HG03354 (cell line): Measurements from ENCODE around the gene SCAMP4.
"Not testable (repeated sequence)": the region's sequence is repeated elsewhere in the genome, so short reads cannot be mapped to it uniquely, and the experiment has no call there.

Experiments used
- ATAC-seq: cut with Tn5 transposase; IDR thresholded peaks from one replicate; pipeline ENCODE4 v1.9.1; 2021; ENCODE audit warnings: mild to moderate bottlenecking; ENCODE audit not compliant: unreplicated experiment, poor library complexity, severe bottlenecking

The SCAMP4 gene

DNA sequence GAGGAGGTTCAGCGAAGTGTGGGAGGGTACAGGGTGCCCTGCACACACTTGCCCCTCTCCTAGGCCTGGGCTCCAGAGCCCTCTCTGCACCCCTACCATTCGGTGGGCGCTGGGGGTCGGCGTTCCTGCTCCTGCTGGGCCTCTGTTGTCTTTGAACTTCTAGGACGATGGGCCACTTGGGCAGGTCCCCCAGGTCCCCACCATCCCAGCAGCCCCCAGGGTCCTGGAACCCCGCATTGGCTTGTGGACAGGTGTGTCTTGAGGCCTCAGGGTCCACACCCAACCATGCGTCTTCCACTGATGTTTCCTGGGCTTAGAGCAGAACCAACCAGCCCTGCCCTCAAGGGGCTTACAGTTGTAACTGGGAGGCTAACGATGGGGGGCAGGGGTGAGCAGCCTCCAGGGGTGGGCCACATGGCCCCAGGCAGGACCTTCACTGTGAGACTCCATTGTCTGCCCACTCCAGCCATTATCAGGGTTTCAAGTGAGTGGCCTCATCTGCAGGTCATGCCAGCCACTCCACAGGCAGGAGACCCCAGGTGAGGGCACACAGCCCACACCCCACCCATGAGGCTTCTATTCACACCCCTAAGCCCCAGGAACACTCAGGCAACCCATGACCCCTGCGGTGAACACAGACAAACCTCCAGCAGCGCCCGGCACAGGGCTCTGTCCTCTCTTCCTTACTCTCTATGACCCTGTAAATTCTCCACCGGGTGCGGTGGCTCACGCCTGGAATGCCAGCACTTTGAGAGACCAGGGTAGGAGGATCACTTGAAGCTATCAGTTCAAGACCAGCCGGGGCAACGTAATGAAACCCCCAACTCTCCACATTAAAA, 39.8 kb upstream of the SCAMP4 start:
- no peak for ATAC-seq

DNA sequence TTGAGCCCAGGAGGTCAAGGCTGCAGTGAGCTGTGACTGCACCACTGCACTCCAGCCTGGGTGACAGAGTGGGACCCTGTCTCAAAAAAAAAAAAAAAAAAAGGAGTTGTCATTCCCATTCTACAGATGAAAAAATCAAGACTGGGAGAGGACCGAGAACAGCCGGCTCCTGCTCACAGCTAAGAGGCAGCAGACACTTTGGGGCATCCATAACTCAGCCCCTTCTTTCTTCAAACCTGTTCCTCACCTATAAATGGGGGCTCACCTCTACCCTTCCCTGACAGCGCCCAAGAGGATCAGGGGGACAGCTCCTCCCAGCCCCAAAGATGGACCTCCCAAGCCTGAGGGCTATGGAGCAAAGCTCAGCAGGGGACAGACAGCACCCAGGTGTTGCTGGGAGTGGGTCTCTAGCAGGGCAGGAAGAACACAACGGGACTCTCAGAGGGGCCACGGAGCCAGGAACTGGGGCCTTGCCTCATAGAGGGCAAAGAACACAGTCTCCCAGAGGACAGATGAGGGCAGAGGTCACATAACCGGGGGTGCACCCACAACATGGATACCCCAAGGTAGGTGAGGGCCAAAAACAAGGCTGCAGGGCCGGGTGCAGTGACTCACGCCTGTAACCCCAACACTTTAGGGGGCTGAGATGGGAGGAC, 38.4 kb upstream of the SCAMP4 start:
- ATAC-seq = no peak

DNA sequence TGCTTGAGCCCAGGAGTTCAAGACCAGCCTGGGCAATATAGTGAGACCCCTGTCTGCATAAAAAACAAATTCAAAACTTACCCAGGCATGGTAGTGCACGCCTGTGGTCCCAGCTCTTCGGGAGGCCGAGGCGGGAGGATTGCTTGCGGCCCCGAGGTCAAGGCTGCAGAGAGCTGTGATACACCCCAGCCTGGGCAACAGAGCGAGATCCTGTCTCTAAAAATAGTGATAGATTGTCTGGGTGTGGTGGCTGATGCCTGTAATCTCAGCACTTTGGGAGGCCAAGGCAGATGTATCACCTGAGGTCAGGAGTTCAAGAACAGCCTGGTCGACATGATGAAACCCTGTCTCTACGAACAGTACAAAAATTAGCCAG, 37.9 kb upstream of the SCAMP4 start:
- ATAC-seq = no peak

DNA sequence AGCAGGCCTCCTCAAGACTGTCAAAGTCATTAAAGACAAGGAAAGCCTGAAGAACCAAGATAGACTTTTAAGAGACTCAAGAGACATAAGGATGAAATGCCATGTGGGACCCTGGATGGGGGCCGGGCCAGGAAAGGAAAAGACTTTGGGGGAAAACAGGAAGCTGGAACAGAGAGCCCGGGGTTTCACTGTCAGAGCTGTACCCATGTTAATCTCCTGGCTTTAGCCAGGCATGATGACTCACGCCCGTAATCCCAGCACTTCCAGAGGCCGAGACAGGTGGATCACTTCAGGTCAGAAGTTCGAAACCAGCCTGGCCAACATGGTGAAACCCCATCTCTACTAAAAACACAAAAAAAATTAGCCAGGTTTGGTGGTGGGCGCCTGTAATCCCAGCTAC, 36.2 kb upstream of the SCAMP4 start:
- no peak for ATAC-seq

DNA sequence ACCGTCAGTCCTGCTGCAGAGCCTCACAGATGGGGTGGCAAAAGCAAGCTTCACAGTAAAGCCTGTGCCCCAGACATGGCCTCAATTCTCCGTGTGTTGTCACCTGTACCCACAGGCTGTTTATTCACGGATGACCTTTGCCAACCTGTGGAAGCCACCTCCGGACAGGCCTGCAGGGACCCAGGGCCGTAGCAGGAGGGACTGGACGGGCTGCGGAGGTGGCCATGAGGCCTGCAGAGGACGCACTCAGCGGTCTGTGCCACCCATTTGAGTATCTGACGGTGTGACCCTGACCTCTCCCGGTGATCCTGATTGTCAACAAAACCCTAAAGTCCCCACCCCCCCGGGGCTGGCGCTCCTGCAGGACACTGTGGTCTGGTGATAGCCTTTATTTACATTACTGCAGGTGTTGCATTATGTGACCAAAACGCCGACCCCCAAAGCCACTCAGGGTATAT, 34.0 kb upstream of the SCAMP4 start:
- ATAC-seq = no peak

DNA sequence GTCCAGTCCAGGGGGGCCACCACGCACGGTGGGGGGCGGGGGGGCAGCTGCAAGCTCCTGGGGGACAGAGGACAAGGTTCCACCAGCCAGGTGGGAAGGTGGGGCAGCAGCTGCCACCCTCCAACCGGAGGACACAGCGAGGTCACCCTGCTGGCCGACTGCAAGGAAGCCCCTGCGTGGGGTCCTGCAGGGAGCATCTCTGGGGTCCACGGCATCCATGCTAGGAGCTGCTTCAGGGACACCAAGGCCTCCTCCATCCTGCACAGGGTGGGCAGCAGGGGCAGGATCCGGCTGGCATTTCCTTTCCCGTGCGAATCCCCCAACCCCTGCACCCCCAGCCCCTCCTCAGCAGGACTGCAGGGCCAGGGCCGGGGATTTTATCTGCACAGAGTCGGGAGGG, 33.6 kb upstream of the SCAMP4 start:
- ATAC-seq = no peak

DNA sequence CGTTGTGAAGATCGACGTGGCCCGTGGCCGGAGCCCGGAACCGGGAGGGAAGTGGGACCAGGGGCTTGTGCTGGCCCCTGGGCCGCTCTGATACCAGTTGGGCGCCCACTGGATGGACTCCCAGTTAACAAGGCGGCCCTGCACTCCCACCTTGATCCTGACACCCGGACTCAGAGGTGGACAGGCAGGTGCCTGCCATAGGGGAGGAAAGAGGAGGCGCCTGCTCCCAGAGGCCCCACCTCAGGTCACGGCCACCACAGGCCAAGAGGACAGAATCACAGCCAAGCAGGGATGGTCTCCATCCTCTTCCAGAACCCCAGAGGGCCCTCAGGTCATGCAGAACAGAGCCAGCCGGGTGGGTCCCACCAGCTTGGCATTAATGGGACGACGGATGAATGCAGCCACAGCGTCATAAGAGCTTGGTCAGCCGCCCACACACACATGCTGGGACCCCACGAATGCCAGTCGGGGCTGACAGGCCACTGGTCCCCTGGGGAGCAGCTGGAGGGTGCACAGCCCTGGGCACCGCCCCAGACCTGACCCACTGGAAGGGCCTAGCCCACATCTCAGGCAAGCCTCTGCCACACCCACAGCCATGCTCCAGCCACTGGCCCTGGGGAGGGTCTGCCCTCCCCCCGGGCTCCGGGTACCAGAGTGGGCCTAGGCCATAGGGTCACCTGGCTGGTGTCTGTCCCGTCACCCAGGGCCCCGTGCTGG, 32.2 kb upstream of the SCAMP4 start:
- ATAC-seq = no peak

DNA sequence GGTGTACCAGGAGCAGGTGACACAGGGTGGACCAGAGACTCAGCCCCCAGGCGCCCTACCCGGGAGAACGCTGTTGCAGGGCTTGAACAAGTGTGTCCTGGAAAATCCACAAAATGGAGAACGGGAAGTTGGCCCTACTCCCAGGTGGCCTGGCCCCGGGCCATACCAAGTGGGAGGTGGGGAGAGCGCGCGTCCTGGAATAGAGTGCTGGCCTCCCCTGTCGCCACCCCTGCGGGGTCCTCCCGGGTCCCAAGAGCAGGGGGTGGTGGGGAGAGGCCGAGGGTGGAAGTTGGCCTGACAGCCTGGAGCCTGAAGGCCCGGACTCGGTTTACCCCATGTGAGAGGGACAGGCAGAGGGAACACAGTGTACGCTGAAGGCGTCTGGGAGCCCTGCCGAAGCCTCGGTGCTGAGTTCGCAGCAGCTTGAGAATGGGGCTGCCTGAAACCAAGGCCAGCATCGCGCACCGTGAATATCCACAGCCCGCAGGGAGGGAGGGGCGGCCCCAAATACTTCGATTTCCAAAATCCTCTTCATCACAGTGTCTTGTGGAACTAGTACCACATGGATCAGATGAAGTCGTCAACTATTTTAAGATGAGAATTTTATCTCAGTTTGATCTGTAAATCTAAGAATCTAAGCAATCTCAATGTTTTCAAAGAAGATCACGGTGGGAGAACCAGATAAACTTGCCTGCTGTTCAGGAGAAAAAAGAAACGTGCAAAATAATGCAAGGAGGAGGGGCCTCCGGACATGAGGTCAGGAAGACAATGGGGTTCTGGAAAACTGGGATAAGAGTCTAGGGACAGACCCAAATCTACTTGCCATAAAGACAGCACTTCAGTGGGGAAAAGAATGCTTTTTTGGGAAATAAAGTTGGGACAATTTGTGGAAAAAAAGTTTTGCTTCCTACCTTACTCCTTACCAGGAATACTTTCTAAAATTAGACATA, 31.4 kb upstream of the SCAMP4 start:
- ATAC-seq = no peak

DNA sequence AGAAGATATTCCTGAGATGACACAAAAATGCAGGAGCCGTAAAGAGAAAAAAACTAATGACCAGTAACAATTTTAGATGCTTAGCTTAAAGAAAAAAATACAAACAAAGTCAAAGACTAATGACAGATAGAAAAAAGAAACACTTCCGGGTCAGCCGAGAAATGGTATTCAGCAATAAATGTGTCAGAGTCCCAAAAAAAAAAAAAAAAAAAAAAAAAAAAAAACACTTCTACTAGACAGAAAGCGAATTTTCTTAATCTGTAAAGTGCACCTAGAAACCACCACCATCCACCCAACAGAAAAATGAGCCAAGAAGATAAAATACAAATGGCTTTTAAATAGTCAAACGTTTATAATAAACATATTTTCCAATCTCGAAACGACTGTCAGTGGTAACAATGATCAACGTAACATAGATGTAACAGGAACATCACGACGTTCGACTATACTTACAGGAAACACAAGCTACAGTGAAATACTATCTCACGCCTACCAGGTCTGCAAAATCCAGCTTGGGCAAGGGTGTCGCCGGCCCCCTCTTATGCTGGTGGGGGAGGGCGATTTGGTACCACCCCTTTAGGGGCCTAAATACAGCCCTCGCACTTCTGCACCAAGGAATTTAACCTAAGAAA, 30.5 kb upstream of the SCAMP4 start:
- no peak for ATAC-seq

DNA sequence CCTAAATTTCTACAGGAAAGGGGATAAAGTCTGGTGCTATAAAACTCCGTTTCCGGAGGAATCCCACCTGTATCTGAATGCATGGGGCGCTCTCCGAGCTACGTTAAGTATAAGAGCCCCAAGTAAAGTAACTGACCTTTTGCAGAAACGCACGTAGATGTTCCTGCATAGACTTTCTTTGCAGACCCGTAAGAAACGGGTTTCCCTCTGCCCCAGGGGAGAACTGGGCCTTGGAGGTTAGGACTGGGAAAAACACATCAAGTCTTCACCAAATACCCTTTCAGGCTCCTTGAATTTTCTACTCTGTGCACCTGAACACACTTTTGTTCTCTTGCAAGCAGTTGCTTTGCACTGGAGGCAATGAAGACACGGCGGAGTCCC, 29.9 kb upstream of the SCAMP4 start:
- ATAC-seq = peak; percentile 7

DNA sequence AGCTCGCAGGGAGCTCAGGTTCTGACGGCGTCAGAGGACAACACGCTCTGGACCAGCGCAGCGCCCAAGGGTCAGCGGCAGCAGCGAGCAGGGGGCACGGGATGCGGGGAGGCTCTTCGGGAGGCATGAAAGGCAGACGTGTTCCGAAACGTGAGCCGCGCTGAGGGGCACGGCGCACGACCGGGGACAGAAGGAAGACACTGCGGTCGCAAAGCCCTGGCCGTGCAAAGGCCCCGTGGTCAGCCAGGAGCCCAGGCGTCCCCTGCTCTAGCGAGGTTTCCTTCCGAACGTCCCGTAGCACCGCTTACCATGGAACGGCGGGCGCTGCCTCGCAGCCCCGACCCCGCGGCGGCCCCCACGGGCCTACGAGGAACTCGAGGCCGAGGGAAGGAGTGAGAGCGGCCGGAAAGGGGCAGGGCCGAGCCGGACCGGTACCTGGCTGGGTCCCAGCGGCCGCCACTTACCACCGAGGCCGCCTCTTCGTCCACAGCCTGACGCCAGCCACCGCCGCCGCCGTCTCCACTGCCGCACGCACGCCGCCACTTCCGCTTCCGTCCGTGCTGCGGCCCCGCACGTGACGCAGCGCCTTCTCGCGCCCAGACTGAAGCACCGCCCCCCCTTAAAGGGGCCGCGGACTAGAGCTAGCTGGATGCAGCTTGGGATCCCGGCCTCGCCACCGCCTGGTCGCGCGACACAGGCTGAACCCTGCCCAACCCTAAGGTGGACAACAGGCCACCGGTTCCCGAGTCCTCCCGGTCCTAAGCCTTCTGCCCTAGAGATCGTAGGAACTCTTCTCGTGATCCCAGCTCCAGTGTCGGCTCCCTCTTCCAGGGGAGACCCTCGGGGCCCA, 29.3 kb upstream of the SCAMP4 start:
- peak; percentile 90 for ATAC-seq

DNA sequence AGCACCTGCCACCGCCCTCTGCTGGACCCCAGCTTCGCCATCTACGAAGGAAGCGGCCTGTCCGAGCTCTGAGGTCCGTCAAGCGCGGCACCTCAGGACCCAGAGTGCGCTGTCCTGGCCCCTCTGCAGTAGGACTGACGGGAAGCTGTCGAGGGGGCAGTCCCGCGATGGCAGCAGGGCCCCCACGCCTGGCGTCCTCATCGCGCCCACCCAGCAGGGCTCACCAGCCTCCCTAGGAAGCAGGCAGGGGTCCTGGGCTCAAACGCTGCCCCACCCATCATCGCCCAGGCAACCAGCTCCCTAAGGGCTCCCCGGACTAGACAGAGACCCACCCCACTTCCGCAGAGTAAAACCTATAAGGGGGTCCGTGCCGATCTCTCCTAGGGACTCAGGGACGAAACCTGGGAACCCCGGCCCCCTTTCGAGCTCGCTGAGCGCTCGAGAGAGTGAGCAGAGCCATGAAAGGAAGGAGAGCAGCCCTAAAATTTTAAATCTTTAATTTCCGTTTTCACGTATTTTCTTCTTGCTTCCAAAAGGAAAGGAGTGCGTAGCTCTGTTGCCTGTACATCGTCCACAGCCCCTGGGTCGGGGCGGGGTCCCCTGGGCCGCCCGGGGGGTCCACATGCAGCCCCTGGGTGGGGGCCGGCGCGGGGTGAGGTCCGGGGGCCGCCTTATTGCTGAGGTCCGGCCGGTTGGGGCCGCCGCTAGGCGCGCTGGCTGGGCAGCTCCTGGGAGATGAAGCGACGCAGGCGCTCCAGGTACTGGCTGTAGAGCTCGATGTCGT, 28.5 kb upstream of the SCAMP4 start:
- peak; percentile 30 for ATAC-seq

DNA sequence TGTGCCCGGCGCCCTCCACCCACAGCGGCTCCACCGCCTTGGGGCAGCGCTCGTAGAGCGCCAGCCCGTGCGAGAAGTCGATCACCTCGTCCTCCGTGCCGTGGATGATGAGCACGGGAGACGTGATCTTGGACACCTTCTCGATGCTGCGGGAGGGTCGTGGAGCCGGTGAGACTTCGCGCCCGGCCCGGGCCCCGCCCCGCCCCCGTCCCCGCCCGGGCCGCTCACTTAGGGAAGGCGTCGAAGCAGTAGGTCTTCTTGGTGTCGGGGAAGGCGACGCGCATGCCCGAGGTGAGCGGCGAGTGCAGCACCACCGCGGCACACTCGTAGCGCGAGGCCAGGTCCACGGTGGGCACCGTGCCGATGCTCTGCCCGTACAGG, 27.9 kb upstream of the SCAMP4 start:
- not testable (repeated sequence) for ATAC-seq

DNA sequence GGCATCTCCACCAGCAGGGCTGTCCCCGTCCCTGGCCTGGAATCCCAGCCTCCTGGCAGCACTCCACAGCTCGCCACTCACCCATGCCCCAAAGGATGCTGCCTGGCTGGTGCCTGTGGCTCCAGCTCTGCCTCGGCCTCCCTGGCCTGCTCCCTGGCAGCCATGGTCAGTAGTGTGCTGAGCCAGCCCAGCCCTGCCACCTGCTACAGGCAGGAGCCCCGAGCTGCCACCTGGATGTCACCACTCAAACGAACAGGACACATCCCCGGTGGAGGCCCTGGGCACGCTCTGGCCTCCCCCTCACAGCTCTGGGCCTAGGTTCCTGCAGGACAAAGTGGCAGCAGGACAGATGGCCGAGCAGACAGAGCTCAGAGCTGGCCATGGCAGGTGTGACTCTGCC, 26.6 kb upstream of the SCAMP4 start:
- ATAC-seq = not testable (repeated sequence)

DNA sequence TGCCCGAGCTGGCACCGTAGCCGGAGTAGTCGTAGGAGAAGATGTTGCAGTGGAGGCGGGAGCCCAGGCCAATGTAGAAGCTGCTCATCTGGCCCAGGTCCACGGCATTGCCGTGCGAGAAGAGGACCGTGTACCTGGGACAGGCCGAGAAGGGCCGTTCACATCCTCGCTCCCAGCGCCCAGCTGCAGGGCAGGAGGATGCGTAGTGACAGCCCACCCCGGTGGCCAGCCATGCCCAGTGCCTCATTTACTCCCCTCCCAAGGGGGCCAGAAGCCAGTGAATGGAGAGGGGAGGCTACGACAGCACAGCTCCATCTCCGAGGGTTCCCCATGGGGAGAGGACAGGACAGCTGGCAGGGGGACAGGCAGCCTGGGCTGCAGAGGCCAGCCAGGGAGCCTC, 25.2 kb upstream of the SCAMP4 start:
- ATAC-seq = not testable (repeated sequence)

DNA sequence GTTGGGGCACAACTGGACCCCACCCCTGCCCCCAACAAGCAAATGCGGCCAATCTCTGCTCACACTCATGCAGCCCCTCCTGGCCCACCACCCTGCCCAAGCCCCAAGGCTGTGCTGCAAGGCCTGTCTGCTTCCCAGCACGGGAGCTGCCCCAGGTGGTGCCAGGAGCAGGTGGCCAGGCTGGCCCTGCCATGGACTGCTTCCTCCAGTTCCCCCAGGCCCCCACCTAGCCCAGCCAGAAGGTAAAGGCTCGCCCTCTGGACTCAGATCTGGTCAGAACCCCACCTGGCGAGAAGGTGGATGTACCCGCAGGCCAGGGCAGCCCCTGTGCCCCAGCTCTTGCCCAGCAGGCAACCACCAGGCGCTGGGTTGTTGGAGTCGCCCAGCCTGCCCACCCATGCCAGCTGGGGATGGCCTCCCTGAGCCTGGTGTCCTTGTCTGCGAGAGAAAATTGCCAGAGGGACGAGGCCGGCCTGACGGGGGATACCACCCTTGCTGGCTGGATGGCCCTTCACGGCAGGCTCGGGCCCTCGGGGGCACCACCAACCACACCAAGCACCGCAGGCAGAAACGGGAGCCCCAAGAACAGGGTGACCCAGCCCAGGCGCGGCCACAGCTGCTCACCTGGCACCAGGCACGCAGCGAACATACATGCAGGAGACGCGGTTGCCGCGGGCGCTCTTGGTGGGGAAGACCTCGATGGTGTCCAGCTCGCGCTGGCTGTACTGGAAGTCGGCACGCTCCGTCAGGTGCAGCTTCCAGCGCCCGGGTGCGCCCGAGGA, 24.4 kb upstream of the SCAMP4 start:
- ATAC-seq = no peak
